IMR-90 (cell line): ENCODE results near the gene CDC42EP3. TPM values are rescaled to one million over a fixed set of nuclear protein-coding genes. Genes with fewer than 3 reads are reported as not detected.
A peak's percentile ranks its signal among the peaks of the same experiment; 100 is the strongest.

Source experiments
- ATAC-seq: fragments of 200-7000 bp; cut with Tn5 transposase; 2 replicates; pipeline ENCODE4 v1.9.1; 2020; ENCODE audit warnings: low read depth, mild to moderate bottlenecking, moderate library complexity
- BruUV-seq: library from RNA; stranded (reverse); fragments of 400-500 nt; replicated peaks from 2 replicates; lab custom pipeline; 2021; lab: Mats Ljungman, UMichigan
- CTCF ChIA-PET: fragments of 300-600 bp; formaldehyde crosslinking; extraction: SDS; loops from one replicate; lab custom pipeline; 2021; ENCODE audit warnings: antibody characterized with exemption; lab: Yijun Ruan, JAX
- POLR2A ChIA-PET: fragments of 300-600 bp; sonication (Branson Sonifier 250); formaldehyde crosslinking; loops from one replicate; lab custom pipeline; 2022; ENCODE audit warnings: antibody characterized with exemption; ENCODE audit not compliant: unreplicated experiment; lab: Charles Lee
- DNase-seq: peaks from one replicate; pipeline ENCODE4 v3.0.0; 2013
- H2AFZ ChIP-seq: replicated peaks from 2 replicates; pipeline ENCODE3; 2013; ENCODE audit warnings: low read length, mild to moderate bottlenecking; ENCODE audit not compliant: poor library complexity
- H2AK5ac ChIP-seq: 2 replicates; pipeline ENCODE4 v1.6.1; 2013; ENCODE audit warnings: low read depth, low read length, inconsistent platforms
- H2AK9ac ChIP-seq: replicated peaks from 2 replicates; pipeline ENCODE3; 2013; ENCODE audit warnings: mild to moderate bottlenecking, low read depth, low read length, moderate library complexity; ENCODE audit not compliant: poor library complexity
- H2BK120ac ChIP-seq: 2 replicates; pipeline ENCODE4 v1.6.1; 2013; ENCODE audit warnings: low read depth, low read length, inconsistent platforms
- H2BK15ac ChIP-seq: 3 replicates; pipeline ENCODE4 v1.6.1; 2013; ENCODE audit warnings: low read depth, low read length, inconsistent platforms
- H2BK20ac ChIP-seq: 2 replicates; pipeline ENCODE4 v1.6.1; 2013; ENCODE audit warnings: low read depth, mild to moderate bottlenecking, inconsistent platforms, low read length, moderate library complexity
- H2BK5ac ChIP-seq: 2 replicates; pipeline ENCODE4 v1.6.1; 2013; ENCODE audit warnings: mild to moderate bottlenecking, low read depth, low read length, inconsistent platforms; ENCODE audit not compliant: poor library complexity, severe bottlenecking
- H3K14ac ChIP-seq: replicated peaks from 2 replicates; pipeline ENCODE4 v1.6.1; 2013; ENCODE audit warnings: low read depth, low read length, inconsistent platforms
- H3K18ac ChIP-seq: 2 replicates; pipeline ENCODE4 v1.6.1; 2013; ENCODE audit warnings: low read depth, low read length, control low read depth
- H3K23ac ChIP-seq: 2 replicates; pipeline ENCODE4 v1.6.1; 2013; ENCODE audit warnings: low read depth, low read length, inconsistent platforms
- H3K27ac ChIP-seq: 2 replicates; pipeline ENCODE4 v1.5.1; 2013; ENCODE audit warnings: mild to moderate bottlenecking, control low read depth, low read length; ENCODE audit not compliant: insufficient read depth
- H3K27me3 ChIP-seq: 2 replicates; pipeline ENCODE4 v1.6.1; 2013; ENCODE audit warnings: low read length; ENCODE audit not compliant: control insufficient read depth, insufficient read depth
- H3K36me3 ChIP-seq: 2 replicates; pipeline ENCODE4 v1.6.1; 2013; ENCODE audit warnings: low read length, mixed read lengths; ENCODE audit not compliant: control insufficient read depth, insufficient read depth
- H3K4ac ChIP-seq: 2 replicates; pipeline ENCODE4 v1.6.1; 2013; ENCODE audit warnings: low read depth, low read length, inconsistent platforms
- H3K4me1 ChIP-seq: 2 replicates; pipeline ENCODE4 v1.6.1; 2013; ENCODE audit warnings: low read length, mixed read lengths; ENCODE audit not compliant: control insufficient read depth, insufficient read depth
- H3K4me2 ChIP-seq: 2 replicates; pipeline ENCODE4 v1.6.1; 2013; ENCODE audit warnings: low read depth, mild to moderate bottlenecking, control low read depth, low read length, moderate library complexity
- H3K4me3 ChIP-seq: 2 replicates; pipeline ENCODE4 v1.5.1; 2013; ENCODE audit warnings: low read depth, mild to moderate bottlenecking, control low read depth, low read length, moderate library complexity; ENCODE audit not compliant: insufficient read depth
- H3K56ac ChIP-seq: 2 replicates; pipeline ENCODE4 v1.6.1; 2013; ENCODE audit warnings: low read length, inconsistent platforms; ENCODE audit not compliant: insufficient read depth; ENCODE audit errors: extremely low read depth
- H3K79me1 ChIP-seq, 2 experiments: 2 replicates each; pipeline ENCODE4 v1.6.1; 2013; ENCODE audit warnings: low read length in 2 of 2, inconsistent platforms in 1 of 2, low read depth in 1 of 2
- H3K9ac ChIP-seq: 2 replicates; pipeline ENCODE4 v1.6.1; 2013; ENCODE audit warnings: low read depth, low read length, control low read depth
- H3K9me1 ChIP-seq: 2 replicates; pipeline ENCODE4 v1.6.1; 2013; ENCODE audit warnings: low read length, inconsistent platforms; ENCODE audit not compliant: insufficient read depth
- H3K9me3 ChIP-seq: 2 replicates; pipeline ENCODE4 v1.6.1; 2013; ENCODE audit warnings: low read length; ENCODE audit not compliant: control insufficient read depth, insufficient read depth
- H4K20me1 ChIP-seq: 2 replicates; pipeline ENCODE4 v1.6.1; 2013; ENCODE audit warnings: low read length, inconsistent platforms; ENCODE audit not compliant: insufficient read depth
- H4K5ac ChIP-seq: 2 replicates; pipeline ENCODE4 v1.6.1; 2013; ENCODE audit warnings: mild to moderate bottlenecking, low read depth, low read length, control low read depth
- H4K8ac ChIP-seq, 2 experiments: 2 replicates each; pipeline ENCODE4 v1.6.1; 2013; ENCODE audit warnings: low read depth in 2 of 2, low read length in 2 of 2, control low read depth in 1 of 2, inconsistent platforms in 1 of 2
- H4K91ac ChIP-seq: 2 replicates; pipeline ENCODE4 v1.6.1; 2013; ENCODE audit warnings: low read depth, low read length, inconsistent platforms; ENCODE audit not compliant: insufficient read depth
- RAD21 ChIP-seq: IDR thresholded peaks from 2 replicates; pipeline ENCODE4 v1.6.1; 2012; ENCODE audit warnings: low read length, improper control_type of control experiment
- WGBS, 2 experiments: methylation state at CpG; one replicate each; pipeline versions ENCODE4 v1.1.5 to v1.1.7; 2013; ENCODE audit warnings: missing lambda C conversion rate in 2 of 2; ENCODE audit not compliant: insufficient read length in 1 of 2; ENCODE audit errors: extremely low coverage in 2 of 2; 5-methylcytosine and 5-hydroxymethylcytosine counted together
- dilution Hi-C: fragments of 300-500 bp; cut with HindIII; formaldehyde crosslinking; loops from one replicate; pipeline ENCODE4 v1.14.3; 2018; ENCODE audit warnings: low sequenced_read_pairs; ENCODE audit not compliant: unreplicated experiment
- in situ Hi-C: fragments of 300-500 bp; cut with MboI; formaldehyde crosslinking; loops from 3 replicates; pipeline ENCODE4 v1.14.3; 2019; ENCODE audit warnings: low sequenced_read_pairs, inconsistent platforms, mixed read lengths
- intact Hi-C: fragments of 100-400 bp; cut with micrococcal nuclease; formaldehyde crosslinking; loops from 2 replicates; pipeline ENCODE4 v1.10.0; 2022
- polyA plus RNA-seq, 3 experiments: library from polyadenylated mRNA; depleted of rRNA; stranded (reverse); fragments of >200 nt; gene quantifications; 2 replicates each; pipeline ENCODE4 v1.2.3, GENCODE V29; 2012; ENCODE audit warnings: low replicate concordance in 1 of 3
- total RNA-seq: library from RNA; depleted of rRNA; stranded (reverse); fragments of >200 nt; gene quantifications from 2 replicates; pipeline ENCODE4 v1.2.3, GENCODE V29; 2012

CDC42EP3 gene
- total and polyA plus RNA-seq, 2 of the 4 experiments (the other 2 are of a cell fraction): 167 to 193 TPM

DNA sequence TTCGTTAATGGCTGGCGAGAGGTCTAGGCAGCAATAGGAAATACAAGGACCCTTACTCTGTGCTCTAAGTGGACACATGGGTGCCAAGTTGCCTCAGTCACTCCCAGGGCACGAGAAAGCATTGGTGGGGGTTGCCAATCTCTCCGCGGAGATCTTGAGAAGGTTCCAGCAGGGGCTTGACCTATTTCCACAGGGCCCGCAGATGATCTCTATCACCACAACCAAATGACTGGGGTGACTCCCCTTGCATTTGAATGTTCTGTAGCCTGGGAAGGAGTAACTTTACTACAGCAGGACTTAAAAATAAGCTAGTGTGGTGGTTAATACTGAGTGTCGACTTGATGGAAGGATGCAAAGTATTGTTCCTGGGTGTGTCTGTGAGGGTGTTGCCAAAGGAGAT lies 8.1 kb downstream of the CDC42EP3 start:
- WGBS, 2 experiments: 93% methylated on average over 3 of the region's 7 CpGs; no CpG with 5 or more reads in 1 of the 2 experiments
- no TSS peak for BruUV-seq
- CTCF ChIA-PET: no interaction called here

More for the DNA sequence above, 8.1 kb downstream of the CDC42EP3 start:
- Histone ChIP-seq H3K9me3 (no peaks in the 10 kb centered on the region), H3K9ac (no peak overlapping the region), H4K91ac (no peak overlapping the region), H3K56ac (no peak overlapping the region), H2AK9ac (no peak overlapping the region), H3K4ac (no peak overlapping the region), H2AFZ (no peak overlapping the region), H4K5ac (no peak overlapping the region), H2BK20ac (no peak overlapping the region), H3K27ac (no peak overlapping the region), H3K36me3 (peaks cover 53% of the 10 kb centered on the region), H3K79me1 (peaks cover 0 to 61% of the 10 kb centered on the region in 2 experiments; a peak in 2 of 4 replicates), H4K20me1 (peaks cover 99% of the 10 kb centered on the region), H2BK5ac (no peak overlapping the region), H3K23ac (no peak overlapping the region), H3K14ac (peak overlapping the region; percentile 11; the same call in 1 of the 2 replicates), H3K4me3 (no peak overlapping the region), H3K27me3 (no peaks in the 10 kb centered on the region), H3K4me2 (no peak overlapping the region), H2BK15ac (no peak overlapping the region), H4K8ac (no peak overlapping the region), H3K4me1 (peaks cover 41% of the 10 kb centered on the region), H2AK5ac (no peak overlapping the region), H3K18ac (no peak overlapping the region), H3K9me1 (peaks cover 40% of the 10 kb centered on the region), H2BK120ac (no peak overlapping the region)
- dilution Hi-C loops: no loop called here
- in situ Hi-C loops: no loop called here
- intact Hi-C loops: no loop called here
- no peak for TF ChIP-seq RAD21
- ATAC-seq: no peak
- DNase-seq: no peak
- POLR2A ChIA-PET: no interaction called here
